ENCODE results near the gene NXN. TPM values are rescaled to one million over a fixed set of nuclear protein-coding genes. Genes with fewer than 3 reads are reported as not detected.
"Not testable (repeated sequence)": the region's sequence is repeated elsewhere in the genome, so short reads cannot be mapped to it uniquely, and the experiment has no call there.

Gene NXN
- total RNA-seq, 1 experiment from 2014 or later = 20.8 TPM

DNA sequence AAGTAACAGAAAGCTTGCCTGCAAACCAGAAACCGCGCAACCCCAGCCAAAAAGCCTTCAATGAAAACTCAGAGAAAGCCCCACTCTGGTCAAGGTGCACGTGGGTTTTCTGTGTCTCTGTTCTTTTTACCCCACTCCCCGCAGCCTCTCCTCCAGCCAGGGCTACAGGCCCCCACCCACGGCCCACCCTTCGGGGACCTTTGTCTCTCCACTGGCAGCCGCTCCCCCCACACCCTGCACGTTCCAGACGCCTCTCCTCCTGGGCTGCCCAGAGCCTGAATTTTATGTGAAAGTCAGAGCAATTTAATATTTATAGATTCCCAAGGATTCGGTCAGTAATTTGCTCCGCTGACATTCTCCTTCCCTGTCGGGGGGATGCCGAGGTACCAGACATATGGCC, 173.2 kb downstream of the NXN start:
- DNase-seq = no peak
- no peak for TF ChIP-seq EZH2 (IDR thresholded peaks at IDR 0.05; ENCODE audit: low read length, unreplicated experiment)
- ATAC-seq = no peak
- Histone ChIP-seq H3K79me2 (ENCODE audit: low read length) (no peaks in the 10 kb centered on the region), H3K9ac (ENCODE audit: low read length) (no peak overlapping the region), H3K27me3 (ENCODE audit: low read length) (no peaks in the 10 kb centered on the region), H3K4me1 (ENCODE audit: insufficient read depth, low read length) (no peaks in the 10 kb centered on the region), H3K4me2 (ENCODE audit: low read length) (no peak overlapping the region), H2AFZ (ENCODE audit: low read length) (no peak overlapping the region), H3K27ac (ENCODE audit: low read length) (no peak overlapping the region), H4K20me1 (ENCODE audit: low read length) (no peaks in the 10 kb centered on the region), H3K9me3 (ENCODE audit: low read length) (no peaks in the 10 kb centered on the region), H3K36me3 (ENCODE audit: low read depth, low read length) (no peaks in the 10 kb centered on the region), H3K9me2 (replicated peaks; ENCODE audit: low read length) (no peaks in the 10 kb centered on the region), H3F3A (ENCODE audit: low read length, unreplicated experiment) (no peaks in the 10 kb centered on the region), H3K4me3 (ENCODE audit: low read length) (no peak overlapping the region)
- BruUV-seq (replicated peaks) = no TSS peak
- POLR2A ChIA-PET (ENCODE audit: unreplicated experiment) = no interaction called here
- intact Hi-C loops (cut with micrococcal nuclease) = no loop called here
- CTCF ChIA-PET = no interaction called here

DNA sequence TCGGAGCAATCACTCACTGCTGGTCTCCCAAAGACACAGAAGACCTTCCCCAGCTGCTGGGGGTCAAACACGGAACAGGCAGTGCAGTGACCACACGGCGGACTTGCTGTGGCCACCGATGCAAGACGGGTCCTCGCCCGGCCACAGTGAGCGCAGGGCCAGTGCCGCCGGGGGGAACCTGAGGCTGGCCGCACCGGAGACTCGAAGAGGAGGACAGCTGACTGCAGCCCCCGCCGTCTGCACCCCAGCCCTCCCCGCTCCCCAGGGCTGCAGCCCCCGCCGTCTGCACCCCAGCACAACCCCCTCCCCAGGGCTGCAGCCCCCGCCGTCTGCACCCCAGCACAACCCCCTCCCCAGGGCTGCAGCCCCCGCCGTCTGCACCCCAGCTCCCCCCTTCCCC, 173.7 kb downstream of the NXN start:
- H2AFZ ChIP-seq (ENCODE audit: low read length); POLR2A ChIA-PET (ENCODE audit: unreplicated experiment); CTCF ChIA-PET; H3K27ac ChIP-seq (ENCODE audit: low read length); H3K9ac ChIP-seq (ENCODE audit: low read length); H4K20me1 ChIP-seq (ENCODE audit: low read length); H3K4me1 ChIP-seq (ENCODE audit: insufficient read depth, low read length); BruUV-seq (replicated peaks); H3K9me2 ChIP-seq (replicated peaks; ENCODE audit: low read length); intact Hi-C loops (cut with micrococcal nuclease); H3K4me2 ChIP-seq (ENCODE audit: low read length); H3F3A ChIP-seq (ENCODE audit: low read length, unreplicated experiment); H3K36me3 ChIP-seq (ENCODE audit: low read depth, low read length); H3K4me3 ChIP-seq (ENCODE audit: low read length); H3K9me3 ChIP-seq (ENCODE audit: low read length); H3K27me3 ChIP-seq (ENCODE audit: low read length); DNase-seq; ATAC-seq; H3K79me2 ChIP-seq (ENCODE audit: low read length): not testable (repeated sequence)

DNA sequence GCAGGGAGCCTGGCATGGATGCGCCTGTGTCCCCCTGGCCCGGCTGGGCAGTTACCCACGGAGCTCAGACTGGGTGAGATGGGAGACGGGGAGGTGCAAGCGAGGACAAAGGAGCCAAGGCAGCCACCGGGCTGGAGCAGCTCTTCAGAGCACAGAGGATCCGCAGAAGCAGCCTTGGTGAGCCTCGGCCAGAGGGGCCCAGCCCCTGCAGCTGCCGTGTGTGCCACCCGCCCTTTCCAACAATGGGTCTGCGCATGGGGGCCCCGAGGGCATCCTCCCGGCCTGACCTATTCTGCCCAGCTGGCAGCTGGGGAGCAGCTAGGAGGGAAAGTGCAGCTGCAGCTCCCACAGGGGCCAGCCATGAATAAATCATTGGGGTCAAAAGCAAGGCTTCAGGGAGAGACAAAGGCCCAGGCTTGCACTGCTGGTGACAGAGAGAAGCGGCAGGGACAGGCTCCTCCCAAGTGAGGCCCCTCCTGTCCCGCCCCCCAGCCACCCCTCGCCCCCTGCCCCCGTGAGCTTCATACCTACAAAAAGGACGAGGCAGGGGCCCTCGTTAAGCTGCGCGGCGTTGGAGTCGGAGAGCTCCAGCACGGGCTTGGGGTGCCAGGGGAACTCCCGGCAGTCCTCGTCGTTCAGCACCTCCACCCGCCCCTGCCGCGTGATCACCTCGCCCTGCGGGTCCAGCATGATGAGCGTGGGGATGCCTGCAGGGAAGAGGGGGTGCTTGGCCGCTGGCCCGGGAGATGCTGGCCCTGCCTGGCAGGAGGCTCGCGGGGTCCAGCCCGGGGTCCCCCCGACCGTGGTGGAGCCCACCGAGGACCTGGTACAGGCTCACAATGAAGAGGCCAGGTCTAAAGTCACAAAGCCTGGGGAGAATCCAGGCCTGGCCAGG, 174.8 kb downstream of the NXN start:
- Histone ChIP-seq H3K9me2 (replicated peaks; ENCODE audit: low read length) (no peaks in the 10 kb centered on the region), H2AFZ (ENCODE audit: low read length) (no peak overlapping the region), H4K20me1 (ENCODE audit: low read length) (no peaks in the 10 kb centered on the region), H3K4me3 (ENCODE audit: low read length) (no peak overlapping the region), H3F3A (ENCODE audit: low read length, unreplicated experiment) (no peaks in the 10 kb centered on the region), H3K27ac (ENCODE audit: low read length) (no peak overlapping the region), H3K9ac (ENCODE audit: low read length) (no peak overlapping the region), H3K4me1 (ENCODE audit: insufficient read depth, low read length) (no peaks in the 10 kb centered on the region), H3K27me3 (ENCODE audit: low read length) (no peaks in the 10 kb centered on the region), H3K4me2 (ENCODE audit: low read length) (no peak overlapping the region), H3K36me3 (ENCODE audit: low read depth, low read length) (no peaks in the 10 kb centered on the region), H3K9me3 (ENCODE audit: low read length) (no peaks in the 10 kb centered on the region), H3K79me2 (ENCODE audit: low read length) (no peaks in the 10 kb centered on the region)
- ChIA-PET CTCF (no interaction called here), POLR2A (ENCODE audit: unreplicated experiment) (no interaction called here)
- intact Hi-C loops (cut with micrococcal nuclease) = no loop called here
- BruUV-seq (replicated peaks) = no TSS peak
- TF ChIP-seq EZH2phosphoT487 (IDR thresholded peaks at IDR 0.05; ENCODE audit: borderline replicate concordance, low read length) (no peak), EZH2 (IDR thresholded peaks at IDR 0.05; ENCODE audit: low read length, unreplicated experiment) (no peak)
- TF ChIP-seq, protein P1, sequence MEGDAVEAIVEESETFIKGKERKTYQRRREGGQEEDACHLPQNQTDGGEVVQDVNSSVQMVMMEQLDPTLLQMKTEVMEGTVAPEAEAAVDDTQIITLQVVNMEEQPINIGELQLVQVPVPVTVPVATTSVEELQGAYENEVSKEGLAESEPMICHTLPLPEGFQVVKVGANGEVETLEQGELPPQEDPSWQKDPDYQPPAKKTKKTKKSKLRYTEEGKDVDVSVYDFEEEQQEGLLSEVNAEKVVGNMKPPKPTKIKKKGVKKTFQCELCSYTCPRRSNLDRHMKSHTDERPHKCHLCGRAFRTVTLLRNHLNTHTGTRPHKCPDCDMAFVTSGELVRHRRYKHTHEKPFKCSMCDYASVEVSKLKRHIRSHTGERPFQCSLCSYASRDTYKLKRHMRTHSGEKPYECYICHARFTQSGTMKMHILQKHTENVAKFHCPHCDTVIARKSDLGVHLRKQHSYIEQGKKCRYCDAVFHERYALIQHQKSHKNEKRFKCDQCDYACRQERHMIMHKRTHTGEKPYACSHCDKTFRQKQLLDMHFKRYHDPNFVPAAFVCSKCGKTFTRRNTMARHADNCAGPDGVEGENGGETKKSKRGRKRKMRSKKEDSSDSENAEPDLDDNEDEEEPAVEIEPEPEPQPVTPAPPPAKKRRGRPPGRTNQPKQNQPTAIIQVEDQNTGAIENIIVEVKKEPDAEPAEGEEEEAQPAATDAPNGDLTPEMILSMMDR (conservative IDR thresholded peaks at IDR 0.05; ENCODE audit: low read depth, low read length) = no peak
- no peak for DNase-seq
- no peak for ATAC-seq
